ENCODE data around the gene MICU1. TPM values are rescaled to one million over a fixed set of nuclear protein-coding genes. Genes with fewer than 3 reads are reported as not detected.

MICU1 gene
- polyA plus RNA-seq, 1 of the 3 experiments (the other 2 are of a cell fraction): 24.6 TPM

DNA sequence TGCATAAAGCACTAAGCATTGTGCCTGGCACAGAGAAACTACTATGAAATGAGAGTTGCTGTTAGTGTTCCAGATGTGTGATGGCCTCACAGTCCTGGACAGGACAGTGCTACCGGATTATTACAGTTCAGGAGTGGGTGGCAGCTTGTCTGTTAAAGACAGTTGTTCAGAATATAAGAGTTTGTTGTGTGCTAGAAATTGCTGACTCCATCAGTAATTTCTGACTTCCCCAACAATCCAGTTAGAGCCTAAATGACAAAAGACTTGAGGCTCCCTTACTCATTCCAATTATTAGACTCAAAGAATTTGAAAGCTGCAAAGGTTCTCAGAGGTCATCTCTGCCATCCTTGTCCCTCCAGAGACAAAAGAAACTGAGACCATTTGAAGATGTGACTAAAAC lies 236.9 kb downstream of the MICU1 start:
- Histone ChIP-seq H3K4me3 (ENCODE audit: low read depth in 2 of 2, low read length in 1 of 2) (no peak overlapping the region), H3K27ac (ENCODE audit: low read depth in 2 of 2, low read length in 1 of 2) (no peak overlapping the region), H3K36me3 (replicated peaks in 1 of 2; ENCODE audit: control insufficient read depth in 1 of 2, insufficient read depth in 2 of 2, low read length in 1 of 2) (peaks cover 0 to under 1% of the 10 kb centered on the region in 2 experiments), H4K20me1 (ENCODE audit: insufficient read depth) (no peaks in the 10 kb centered on the region), H3K4me2 (no peak overlapping the region), H3K27me3 (ENCODE audit: insufficient read depth) (no peaks in the 10 kb centered on the region), H3F3A (replicated peaks; ENCODE audit: insufficient read depth) (no peaks in the 10 kb centered on the region), H2AFZ (ENCODE audit: low read depth) (no peak overlapping the region), H3K4me1 (ENCODE audit: control insufficient read depth in 1 of 2, insufficient read depth in 2 of 2, low read depth in 1 of 2, low read length in 1 of 2) (no peaks in the 10 kb centered on the region), H3K9ac (no peak overlapping the region), H3K9me3 (no peaks in the 10 kb centered on the region), H3K9me2 (no peaks in the 10 kb centered on the region), H3K79me2 (ENCODE audit: insufficient read depth) (no peaks in the 10 kb centered on the region)
- 100% methylated on average over 1 of the region's 1 CpG for WGBS (ENCODE audit: low lambda C conversion rate)
- ChIA-PET POLR2A (no interaction called here), CTCF (interaction anchor here (1.4 kb wide), 1 partner anchor 445 kb away, joined by 3 read pairs; no protein-coding TSS in a partner anchor)
- DNase-seq: no peak
- TF ChIP-seq, protein P1, sequence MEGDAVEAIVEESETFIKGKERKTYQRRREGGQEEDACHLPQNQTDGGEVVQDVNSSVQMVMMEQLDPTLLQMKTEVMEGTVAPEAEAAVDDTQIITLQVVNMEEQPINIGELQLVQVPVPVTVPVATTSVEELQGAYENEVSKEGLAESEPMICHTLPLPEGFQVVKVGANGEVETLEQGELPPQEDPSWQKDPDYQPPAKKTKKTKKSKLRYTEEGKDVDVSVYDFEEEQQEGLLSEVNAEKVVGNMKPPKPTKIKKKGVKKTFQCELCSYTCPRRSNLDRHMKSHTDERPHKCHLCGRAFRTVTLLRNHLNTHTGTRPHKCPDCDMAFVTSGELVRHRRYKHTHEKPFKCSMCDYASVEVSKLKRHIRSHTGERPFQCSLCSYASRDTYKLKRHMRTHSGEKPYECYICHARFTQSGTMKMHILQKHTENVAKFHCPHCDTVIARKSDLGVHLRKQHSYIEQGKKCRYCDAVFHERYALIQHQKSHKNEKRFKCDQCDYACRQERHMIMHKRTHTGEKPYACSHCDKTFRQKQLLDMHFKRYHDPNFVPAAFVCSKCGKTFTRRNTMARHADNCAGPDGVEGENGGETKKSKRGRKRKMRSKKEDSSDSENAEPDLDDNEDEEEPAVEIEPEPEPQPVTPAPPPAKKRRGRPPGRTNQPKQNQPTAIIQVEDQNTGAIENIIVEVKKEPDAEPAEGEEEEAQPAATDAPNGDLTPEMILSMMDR (IDR thresholded peaks at IDR 0.05): no peak
- TF ChIP-seq SIN3A (IDR thresholded peaks at IDR 0.05; ENCODE audit: borderline replicate concordance, low read depth, low read length) (no peak), RCOR1 (IDR thresholded peaks at IDR 0.05; ENCODE audit: low read length) (no peak), TCF12 (IDR thresholded peaks at IDR 0.05) (no peak), NRF1 (IDR thresholded peaks at IDR 0.05; ENCODE audit: low read depth, low read length) (no peak), TAF1 (IDR thresholded peaks at IDR 0.05; ENCODE audit: borderline replicate concordance, low read depth, low read length) (no peak), TEAD4 (IDR thresholded peaks at IDR 0.05; ENCODE audit: borderline replicate concordance, insufficient read depth) (no peak), GATA2 (CRISPR knock-in tag; IDR thresholded peaks at IDR 0.05) (no peak), GABPA (IDR thresholded peaks at IDR 0.05; ENCODE audit: low read depth) (no peak), FOXM1 (IDR thresholded peaks at IDR 0.05; ENCODE audit: low read depth) (no peak), FOXJ3 (CRISPR knock-in tag; IDR thresholded peaks at IDR 0.05) (no peak), JUND (IDR thresholded peaks at IDR 0.05) (no peak)
- TF ChIP-seq, protein P2, sequence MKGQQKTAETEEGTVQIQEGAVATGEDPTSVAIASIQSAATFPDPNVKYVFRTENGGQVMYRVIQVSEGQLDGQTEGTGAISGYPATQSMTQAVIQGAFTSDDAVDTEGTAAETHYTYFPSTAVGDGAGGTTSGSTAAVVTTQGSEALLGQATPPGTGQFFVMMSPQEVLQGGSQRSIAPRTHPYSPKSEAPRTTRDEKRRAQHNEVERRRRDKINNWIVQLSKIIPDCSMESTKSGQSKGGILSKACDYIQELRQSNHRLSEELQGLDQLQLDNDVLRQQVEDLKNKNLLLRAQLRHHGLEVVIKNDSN (IDR thresholded peaks at IDR 0.05; ENCODE audit: borderline replicate concordance, low read depth): no peak
- TF ChIP-seq, protein P3, sequence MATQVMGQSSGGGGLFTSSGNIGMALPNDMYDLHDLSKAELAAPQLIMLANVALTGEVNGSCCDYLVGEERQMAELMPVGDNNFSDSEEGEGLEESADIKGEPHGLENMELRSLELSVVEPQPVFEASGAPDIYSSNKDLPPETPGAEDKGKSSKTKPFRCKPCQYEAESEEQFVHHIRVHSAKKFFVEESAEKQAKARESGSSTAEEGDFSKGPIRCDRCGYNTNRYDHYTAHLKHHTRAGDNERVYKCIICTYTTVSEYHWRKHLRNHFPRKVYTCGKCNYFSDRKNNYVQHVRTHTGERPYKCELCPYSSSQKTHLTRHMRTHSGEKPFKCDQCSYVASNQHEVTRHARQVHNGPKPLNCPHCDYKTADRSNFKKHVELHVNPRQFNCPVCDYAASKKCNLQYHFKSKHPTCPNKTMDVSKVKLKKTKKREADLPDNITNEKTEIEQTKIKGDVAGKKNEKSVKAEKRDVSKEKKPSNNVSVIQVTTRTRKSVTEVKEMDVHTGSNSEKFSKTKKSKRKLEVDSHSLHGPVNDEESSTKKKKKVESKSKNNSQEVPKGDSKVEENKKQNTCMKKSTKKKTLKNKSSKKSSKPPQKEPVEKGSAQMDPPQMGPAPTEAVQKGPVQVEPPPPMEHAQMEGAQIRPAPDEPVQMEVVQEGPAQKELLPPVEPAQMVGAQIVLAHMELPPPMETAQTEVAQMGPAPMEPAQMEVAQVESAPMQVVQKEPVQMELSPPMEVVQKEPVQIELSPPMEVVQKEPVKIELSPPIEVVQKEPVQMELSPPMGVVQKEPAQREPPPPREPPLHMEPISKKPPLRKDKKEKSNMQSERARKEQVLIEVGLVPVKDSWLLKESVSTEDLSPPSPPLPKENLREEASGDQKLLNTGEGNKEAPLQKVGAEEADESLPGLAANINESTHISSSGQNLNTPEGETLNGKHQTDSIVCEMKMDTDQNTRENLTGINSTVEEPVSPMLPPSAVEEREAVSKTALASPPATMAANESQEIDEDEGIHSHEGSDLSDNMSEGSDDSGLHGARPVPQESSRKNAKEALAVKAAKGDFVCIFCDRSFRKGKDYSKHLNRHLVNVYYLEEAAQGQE (IDR thresholded peaks at IDR 0.05; ENCODE audit: low read depth, low read length): no peak
- TF ChIP-seq, protein P4, sequence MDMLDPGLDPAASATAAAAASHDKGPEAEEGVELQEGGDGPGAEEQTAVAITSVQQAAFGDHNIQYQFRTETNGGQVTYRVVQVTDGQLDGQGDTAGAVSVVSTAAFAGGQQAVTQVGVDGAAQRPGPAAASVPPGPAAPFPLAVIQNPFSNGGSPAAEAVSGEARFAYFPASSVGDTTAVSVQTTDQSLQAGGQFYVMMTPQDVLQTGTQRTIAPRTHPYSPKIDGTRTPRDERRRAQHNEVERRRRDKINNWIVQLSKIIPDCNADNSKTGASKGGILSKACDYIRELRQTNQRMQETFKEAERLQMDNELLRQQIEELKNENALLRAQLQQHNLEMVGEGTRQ (IDR thresholded peaks at IDR 0.05; ENCODE audit: borderline replicate concordance, low read depth, low read length): no peak
- TF ChIP-seq, protein P5, sequence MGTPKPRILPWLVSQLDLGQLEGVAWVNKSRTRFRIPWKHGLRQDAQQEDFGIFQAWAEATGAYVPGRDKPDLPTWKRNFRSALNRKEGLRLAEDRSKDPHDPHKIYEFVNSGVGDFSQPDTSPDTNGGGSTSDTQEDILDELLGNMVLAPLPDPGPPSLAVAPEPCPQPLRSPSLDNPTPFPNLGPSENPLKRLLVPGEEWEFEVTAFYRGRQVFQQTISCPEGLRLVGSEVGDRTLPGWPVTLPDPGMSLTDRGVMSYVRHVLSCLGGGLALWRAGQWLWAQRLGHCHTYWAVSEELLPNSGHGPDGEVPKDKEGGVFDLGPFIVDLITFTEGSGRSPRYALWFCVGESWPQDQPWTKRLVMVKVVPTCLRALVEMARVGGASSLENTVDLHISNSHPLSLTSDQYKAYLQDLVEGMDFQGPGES (IDR thresholded peaks at IDR 0.05; ENCODE audit: low read depth, low read length): no peak
- TF ChIP-seq, protein P6, sequence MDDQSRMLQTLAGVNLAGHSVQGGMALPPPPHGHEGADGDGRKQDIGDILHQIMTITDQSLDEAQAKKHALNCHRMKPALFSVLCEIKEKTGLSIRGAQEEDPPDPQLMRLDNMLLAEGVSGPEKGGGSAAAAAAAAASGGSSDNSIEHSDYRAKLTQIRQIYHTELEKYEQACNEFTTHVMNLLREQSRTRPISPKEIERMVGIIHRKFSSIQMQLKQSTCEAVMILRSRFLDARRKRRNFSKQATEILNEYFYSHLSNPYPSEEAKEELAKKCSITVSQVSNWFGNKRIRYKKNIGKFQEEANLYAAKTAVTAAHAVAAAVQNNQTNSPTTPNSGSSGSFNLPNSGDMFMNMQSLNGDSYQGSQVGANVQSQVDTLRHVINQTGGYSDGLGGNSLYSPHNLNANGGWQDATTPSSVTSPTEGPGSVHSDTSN (IDR thresholded peaks at IDR 0.05): no peak
